Stimulated activated naive B cell treated with anti-CD40 and anti-IgM and Interleukin-4, amounts not matched to agents 10 μg/mL and 1 μg/mL and 100 μg/mL, for 72 hours (primary cell): ENCODE measurements around the gene TEKT3.

Source experiments
- ATAC-seq, 2 donors: fragments of 150-1000 bp; cut with Tn5 transposase; replicated peaks; 2 replicates each; pipeline ENCODE4 v1.10.0; 2021; ENCODE audit warnings: moderate library complexity in 1 of 2
- DNase-seq: peaks from one replicate; pipeline ENCODE4 v3.0.0; 2021
- H3K27ac Mint-ChIP-seq: one replicate; pipeline ENCODE4 v1.8.0; 2022; ENCODE audit warnings: mild to moderate bottlenecking, mixed read lengths
- H3K27me3 Mint-ChIP-seq, 2 donors: one replicate each; pipeline ENCODE4 v1.8.0; 2022; ENCODE audit warnings: mixed read lengths in 2 of 2
- H3K36me3 Mint-ChIP-seq, 2 donors: one replicate each; pipeline ENCODE4 v1.8.0; 2022; ENCODE audit warnings: mixed read lengths in 2 of 2, mild to moderate bottlenecking in 1 of 2
- H3K4me1 Mint-ChIP-seq, 2 donors: one replicate each; pipeline ENCODE4 v1.8.0; 2022; ENCODE audit warnings: mixed read lengths in 2 of 2, mild to moderate bottlenecking in 1 of 2
- H3K4me3 Mint-ChIP-seq, 2 donors: one replicate each; pipeline ENCODE4 v1.8.0; 2022; ENCODE audit warnings: mild to moderate bottlenecking in 2 of 2, mixed read lengths in 2 of 2, moderate library complexity in 1 of 2
- H3K9me3 Mint-ChIP-seq, 2 donors: one replicate each; pipeline ENCODE4 v1.8.0; 2022; ENCODE audit warnings: mixed read lengths in 2 of 2, mild to moderate bottlenecking in 1 of 2

TEKT3 gene

DNA sequence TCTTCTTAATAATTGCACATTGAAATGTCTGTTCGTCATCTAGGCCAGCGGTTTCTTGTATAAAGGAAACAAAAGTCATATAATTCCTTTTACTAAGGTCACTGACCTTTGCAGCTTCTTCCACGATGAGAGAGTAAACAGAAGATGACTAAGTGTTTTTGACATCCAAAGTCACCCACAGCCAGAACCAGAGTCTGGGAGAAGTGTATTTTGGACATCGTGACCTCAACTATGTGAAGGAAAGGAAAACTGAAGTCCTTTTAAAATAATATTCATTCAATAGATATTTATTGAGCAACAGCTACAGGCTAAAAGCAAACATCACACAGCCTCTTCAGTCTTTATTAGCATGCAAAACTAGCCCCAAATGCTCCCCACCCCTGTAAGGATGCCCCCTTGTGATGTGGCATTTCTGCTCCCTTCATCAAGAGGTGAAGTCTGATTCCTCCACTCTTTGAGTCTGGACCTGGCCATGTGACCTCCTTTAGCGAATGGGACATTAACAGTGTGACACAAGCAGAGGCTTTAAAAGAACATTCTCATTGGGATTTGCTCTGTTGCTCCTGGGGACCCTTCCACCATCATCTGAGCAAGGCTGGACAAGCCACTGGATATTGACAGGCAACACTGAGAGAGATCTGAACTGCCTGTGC lies 68.1 kb downstream of the TEKT3 start:
- no peaks in the 10 kb centered on the region for H3K4me1 Mint-ChIP-seq
- H3K36me3 Mint-ChIP-seq, result no peaks in the 10 kb centered on the region
- H3K27ac Mint-ChIP-seq, result no peak overlapping the region
- no peak for ATAC-seq
- no peak overlapping the region for H3K4me3 Mint-ChIP-seq
- peaks cover 4 to 7% of the 10 kb centered on the region in 2 donors for H3K9me3 Mint-ChIP-seq
- peaks cover 2 to 18% of the 10 kb centered on the region in 2 donors for H3K27me3 Mint-ChIP-seq
- DNase-seq, result no peak

DNA sequence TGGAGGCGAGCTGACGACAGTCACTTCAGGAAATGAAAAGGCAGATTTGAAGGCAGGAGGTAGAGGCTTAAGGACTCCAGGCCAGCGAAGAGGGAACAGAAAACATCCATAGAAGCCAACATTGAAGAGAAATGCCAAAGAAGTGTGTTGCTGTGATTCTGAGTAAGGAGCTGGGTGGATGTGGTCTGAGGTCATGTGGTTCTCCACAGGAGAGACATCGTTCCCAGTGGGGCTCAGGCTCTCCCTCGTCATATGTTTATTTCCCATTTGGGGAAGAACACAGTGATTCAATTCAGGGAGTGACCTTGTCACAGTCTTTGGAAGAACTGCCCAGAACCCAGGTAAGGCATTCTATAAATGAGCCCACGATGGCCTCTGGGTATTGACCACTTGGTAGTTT lies 69.7 kb downstream of the TEKT3 start:
- no peak for DNase-seq
- no peak overlapping the region for H3K27ac Mint-ChIP-seq
- peaks cover 4 to 7% of the 10 kb centered on the region in 2 donors for H3K9me3 Mint-ChIP-seq

DNA sequence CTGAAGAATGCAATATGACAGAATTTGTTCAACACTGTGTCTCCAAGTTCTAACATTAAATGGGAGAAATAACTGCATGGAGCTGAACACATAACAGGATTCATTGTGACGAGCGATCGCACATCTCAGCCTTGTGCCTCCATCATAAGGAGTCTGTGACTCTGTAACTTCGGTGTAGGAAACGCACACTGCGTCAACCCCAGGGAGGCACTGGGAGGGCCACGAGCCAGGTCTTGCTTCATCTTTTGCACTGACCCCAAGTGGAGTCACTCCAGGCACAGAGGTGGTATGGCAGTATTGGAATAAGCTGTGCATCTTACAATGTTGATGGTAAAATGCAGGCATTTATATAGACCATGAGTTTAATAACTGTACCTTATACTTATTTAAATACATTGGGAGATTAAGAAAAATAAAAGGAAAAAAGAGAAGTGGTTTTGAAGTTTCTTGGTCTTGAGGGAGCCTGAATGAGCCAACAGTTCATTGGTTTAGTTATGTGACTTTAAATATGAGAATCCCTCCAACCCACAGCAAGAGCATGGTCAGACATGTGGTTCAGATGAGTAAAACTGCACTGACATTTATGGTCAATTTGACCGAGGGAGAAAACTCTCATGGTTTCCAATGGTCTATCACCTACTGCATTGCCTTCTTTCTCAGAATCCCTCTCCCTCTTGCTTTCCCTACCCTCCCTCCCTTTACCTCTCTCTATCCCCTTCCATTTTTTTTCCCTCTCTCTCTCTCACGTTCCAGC lies 70.6 kb downstream of the TEKT3 start:
- Mint-ChIP-seq H3K27me3 (peaks cover 18 to 19% of the 10 kb centered on the region in 2 donors), H3K36me3 (no peaks in the 10 kb centered on the region), H3K4me3 (no peak overlapping the region), H3K4me1 (no peaks in the 10 kb centered on the region), H3K27ac (no peak overlapping the region), H3K9me3 (peaks cover 4% of the 10 kb centered on the region in 2 donors)
- DNase-seq, result no peak
- peak in 1 of 2 donors; percentile 29 for ATAC-seq

More for the DNA sequence above, 69.7 kb downstream of the TEKT3 start:
- no peaks in the 10 kb centered on the region for H3K36me3 Mint-ChIP-seq
- H3K4me1 Mint-ChIP-seq, result no peaks in the 10 kb centered on the region
- H3K27me3 Mint-ChIP-seq, result peaks cover 10 to 17% of the 10 kb centered on the region in 2 donors
- ATAC-seq, result no peak
- no peak overlapping the region for H3K4me3 Mint-ChIP-seq

DNA sequence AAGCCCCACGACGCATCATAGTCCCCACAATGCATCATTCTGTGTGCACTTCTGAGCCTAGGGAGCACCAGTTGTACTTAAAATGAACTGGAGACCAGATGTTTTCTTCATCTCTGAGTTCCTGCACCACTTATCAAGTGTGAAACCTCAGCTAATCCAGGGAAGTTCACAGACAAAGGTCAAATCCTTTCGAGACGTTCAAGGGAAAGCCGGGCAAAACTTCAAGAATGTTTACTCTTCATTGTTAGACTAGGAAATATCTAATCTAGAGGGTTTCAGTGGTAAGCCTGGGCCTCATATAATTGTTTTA lies 71.7 kb downstream of the TEKT3 start:
- Mint-ChIP-seq H3K4me1 (no peaks in the 10 kb centered on the region), H3K36me3 (no peaks in the 10 kb centered on the region), H3K27ac (no peak overlapping the region), H3K4me3 (no peak overlapping the region), H3K9me3 (peaks cover 2% of the 10 kb centered on the region in 2 donors), H3K27me3 (peaks cover 28 to 29% of the 10 kb centered on the region in 2 donors)
- no peak for ATAC-seq
- DNase-seq, result no peak

DNA sequence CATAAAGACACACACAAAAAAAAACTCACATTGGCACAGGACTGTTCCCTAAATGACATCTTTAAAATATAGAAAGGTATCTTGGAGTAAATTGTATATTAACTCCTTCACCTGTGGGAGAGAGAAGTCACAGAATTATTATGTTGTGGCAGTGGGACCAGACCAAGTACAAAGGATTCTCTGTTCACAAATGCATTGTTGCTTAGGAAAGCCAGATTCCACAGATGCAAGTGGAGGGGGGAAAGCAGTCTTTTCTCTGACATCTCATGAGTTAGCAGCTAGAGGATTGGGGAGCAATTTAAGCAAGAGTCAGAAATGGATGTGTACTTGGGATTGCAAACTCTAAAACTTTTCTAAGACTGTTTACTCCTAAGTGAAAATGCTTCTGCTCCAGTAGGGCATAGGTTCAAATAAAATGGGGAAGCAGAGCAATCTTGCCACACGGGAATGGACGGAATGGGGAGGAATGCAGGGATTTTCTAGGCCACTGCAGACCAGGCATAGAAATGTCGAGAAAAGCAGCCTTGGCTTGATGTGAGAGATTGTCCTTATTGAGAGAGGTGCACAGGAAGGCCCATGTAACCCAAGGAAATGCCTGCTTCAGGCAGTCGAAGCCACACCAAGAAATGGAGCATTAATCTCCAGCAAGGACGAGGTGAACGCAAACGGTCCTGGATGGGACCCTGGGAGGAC lies 72.2 kb downstream of the TEKT3 start:
- no peaks in the 10 kb centered on the region for H3K9me3 Mint-ChIP-seq
- DNase-seq (no peak), ATAC-seq (no peak)
- no peaks in the 10 kb centered on the region for H3K4me1 Mint-ChIP-seq
- H3K36me3 Mint-ChIP-seq, result no peaks in the 10 kb centered on the region
- no peak overlapping the region for H3K4me3 Mint-ChIP-seq
- H3K27me3 Mint-ChIP-seq, result peaks cover 32 to 34% of the 10 kb centered on the region in 2 donors
- H3K27ac Mint-ChIP-seq, result no peak overlapping the region

DNA sequence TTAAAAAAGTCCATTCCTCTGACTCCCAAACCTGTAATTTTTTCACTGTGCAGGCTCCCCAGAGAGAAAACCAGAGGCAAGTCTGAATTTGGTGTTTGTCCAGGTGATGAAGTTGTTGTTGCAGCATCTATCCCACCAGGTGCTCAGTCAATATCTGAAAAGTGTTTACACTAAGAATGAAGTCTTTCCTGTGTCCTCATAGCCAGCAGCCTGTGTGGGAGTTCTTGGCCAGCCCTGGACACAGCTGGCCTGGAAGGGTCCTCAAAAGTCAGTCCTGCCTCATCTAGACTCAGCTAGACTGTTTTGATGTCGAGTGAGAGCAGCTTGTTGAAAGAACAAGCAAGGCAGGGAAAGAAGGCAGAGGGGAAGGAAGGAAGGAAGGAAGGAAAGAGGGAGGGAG lies 72.9 kb downstream of the TEKT3 start:
- no peak for DNase-seq
- H3K27ac Mint-ChIP-seq, result no peak overlapping the region

DNA sequence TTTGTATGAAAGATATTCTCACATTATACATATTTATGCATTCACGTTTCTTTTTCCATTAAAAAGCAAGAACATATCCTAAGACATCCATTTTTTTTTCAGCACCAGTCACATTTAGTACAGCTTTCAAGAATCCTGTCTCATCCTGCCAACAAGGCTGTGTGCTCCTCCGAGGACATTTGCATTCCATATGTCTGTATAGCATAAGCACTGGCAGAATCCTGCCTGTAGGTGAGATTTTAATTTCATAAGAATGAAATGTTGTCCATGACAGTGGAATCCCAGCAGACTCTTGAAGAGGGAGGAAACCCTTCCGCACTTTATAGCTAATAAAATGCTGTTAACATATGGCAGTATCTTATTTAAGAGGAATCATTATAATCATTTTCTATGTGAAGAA lies 73.4 kb downstream of the TEKT3 start:
- Mint-ChIP-seq H3K4me3 (no peak overlapping the region), H3K36me3 (no peaks in the 10 kb centered on the region), H3K27ac (no peak overlapping the region), H3K27me3 (peaks cover 28 to 38% of the 10 kb centered on the region in 2 donors), H3K9me3 (no peaks in the 10 kb centered on the region), H3K4me1 (no peaks in the 10 kb centered on the region)
- DNase-seq (no peak), ATAC-seq (no peak)

More for the DNA sequence above, 72.9 kb downstream of the TEKT3 start:
- peaks cover 26 to 34% of the 10 kb centered on the region in 2 donors for H3K27me3 Mint-ChIP-seq
- H3K4me3 Mint-ChIP-seq, result no peak overlapping the region
- no peaks in the 10 kb centered on the region for H3K4me1 Mint-ChIP-seq
- H3K9me3 Mint-ChIP-seq, result no peaks in the 10 kb centered on the region
- no peak for ATAC-seq
- H3K36me3 Mint-ChIP-seq, result no peaks in the 10 kb centered on the region

DNA sequence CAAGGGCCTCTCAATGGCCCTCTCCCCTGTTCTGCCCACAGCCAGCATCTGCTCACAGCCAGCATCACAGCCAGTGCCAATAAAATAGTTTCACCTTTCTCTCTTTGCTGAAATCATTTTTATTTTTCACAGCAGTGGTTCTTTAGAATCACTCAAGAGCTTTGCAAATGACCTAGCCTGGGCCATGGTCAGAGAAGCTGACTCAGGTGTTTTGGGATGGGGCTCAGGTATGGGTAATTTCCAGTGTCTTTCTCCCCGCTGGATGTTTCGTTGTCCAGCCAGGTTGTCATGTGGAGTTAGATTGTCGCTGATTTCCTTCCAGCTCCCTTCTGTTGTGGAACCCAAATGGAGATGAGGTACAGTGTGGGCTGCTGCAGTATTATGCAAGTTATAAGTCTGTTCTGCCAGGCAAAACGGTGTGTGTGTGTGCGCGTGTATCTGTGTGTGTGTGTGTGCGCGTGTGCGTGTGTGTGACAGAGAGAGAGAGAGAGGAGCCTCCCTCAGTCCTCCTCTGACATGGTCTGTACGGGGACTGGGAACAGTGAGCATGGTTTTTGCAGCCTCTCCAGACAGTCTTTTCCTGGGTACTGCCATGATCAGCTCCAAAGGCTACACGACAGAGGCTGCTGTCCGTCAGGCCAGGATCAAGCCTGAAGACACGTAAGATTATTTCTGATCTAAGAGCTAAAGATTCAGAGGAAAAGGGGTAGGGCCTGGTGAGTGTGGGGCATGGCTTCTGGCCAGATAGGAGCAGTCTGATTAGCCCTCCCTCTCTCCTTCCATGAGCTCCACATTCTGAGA lies 74.9 kb downstream of the TEKT3 start:
- Mint-ChIP-seq H3K4me1 (peaks cover 4 to 10% of the 10 kb centered on the region in 2 donors), H3K36me3 (no peaks in the 10 kb centered on the region), H3K9me3 (no peaks in the 10 kb centered on the region), H3K4me3 (no peak overlapping the region), H3K27ac (no peak overlapping the region), H3K27me3 (peaks cover 39 to 52% of the 10 kb centered on the region in 2 donors)
- no peak for DNase-seq
- ATAC-seq, result no peak

DNA sequence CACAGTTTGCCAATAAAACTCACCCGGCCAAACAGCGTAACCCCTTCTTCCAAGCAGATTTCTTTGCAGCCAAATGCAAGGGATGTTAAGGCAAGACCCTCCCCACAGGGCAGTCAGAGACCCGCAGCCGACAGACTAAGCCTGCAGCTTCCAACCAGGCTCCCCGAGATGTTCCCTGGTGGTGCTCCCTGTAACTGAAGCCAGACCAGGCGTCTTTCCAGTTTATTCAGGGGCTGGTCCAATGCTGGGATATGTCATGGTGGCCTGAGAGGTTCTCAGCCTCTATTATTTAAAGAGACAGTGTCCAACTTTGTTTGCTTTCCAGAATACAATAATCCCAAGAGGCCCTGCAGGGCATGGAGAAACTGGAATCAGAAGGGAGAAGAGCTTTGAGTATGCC lies 76.3 kb downstream of the TEKT3 start, which contains the start of gene PMP22:
Gene PMP22 (minus strand): TSS at position 196 of the 400 bp plus-strand sequence. CDS start 4,599 bp downstream, outside the sequence.
- ATAC-seq, result no peak
- Mint-ChIP-seq H3K36me3 (no peaks in the 10 kb centered on the region), H3K9me3 (no peaks in the 10 kb centered on the region), H3K27me3 (peaks cover 52 to 66% of the 10 kb centered on the region in 2 donors), H3K4me1 (peaks cover 5 to 24% of the 10 kb centered on the region in 2 donors), H3K4me3 (no peak within 1 kb of the TSS), H3K27ac (no peak within 1 kb of the TSS)
- DNase-seq, result no peak

DNA sequence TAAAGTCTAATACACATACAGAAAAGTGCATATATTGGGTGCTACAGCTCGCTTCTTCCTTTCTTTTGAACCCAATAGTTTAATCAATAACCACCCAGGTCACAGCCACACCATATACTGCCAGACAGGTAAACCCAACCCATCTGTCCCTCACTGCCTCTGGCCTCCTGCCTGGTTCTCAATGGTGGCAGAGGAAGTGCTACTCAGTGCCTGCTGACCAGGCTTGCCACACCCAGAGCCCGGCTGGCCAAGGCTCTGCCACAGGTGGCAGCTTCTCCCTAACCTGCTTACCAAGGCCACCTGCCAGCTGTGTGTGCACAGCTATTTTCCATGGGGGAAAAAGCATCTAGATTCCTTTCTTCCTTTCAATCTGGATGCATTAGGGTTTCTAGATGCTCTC lies 76.9 kb downstream of the TEKT3 start:
- H3K27me3 Mint-ChIP-seq, result peaks cover 53 to 71% of the 10 kb centered on the region in 2 donors

DNA sequence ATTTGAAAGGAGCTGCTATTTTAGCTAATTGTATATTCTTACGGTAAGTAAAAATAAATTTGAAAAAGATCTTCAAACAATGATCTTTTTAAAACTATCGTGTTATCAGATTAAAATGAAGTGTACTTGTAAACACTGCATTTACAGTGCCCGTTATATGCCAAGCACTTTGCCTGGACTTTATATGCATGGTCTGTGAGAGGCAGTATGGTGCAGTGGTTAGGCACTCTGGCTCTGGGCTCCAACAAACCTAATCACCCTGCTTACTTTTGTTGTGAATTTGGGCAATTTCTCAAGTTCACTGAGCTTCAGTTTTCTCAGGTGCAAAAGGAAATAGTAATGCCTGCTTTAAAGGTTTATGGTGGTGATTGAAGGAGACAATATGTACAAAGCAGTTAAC lies 77.7 kb downstream of the TEKT3 start:
- H3K36me3 Mint-ChIP-seq, result no peaks in the 10 kb centered on the region
- no peak overlapping the region for H3K4me3 Mint-ChIP-seq
- ATAC-seq, result no peak
- H3K4me1 Mint-ChIP-seq, result peaks cover 5 to 24% of the 10 kb centered on the region in 2 donors
- no peak for DNase-seq
- peaks cover 62 to 79% of the 10 kb centered on the region in 2 donors for H3K27me3 Mint-ChIP-seq
- no peak overlapping the region for H3K27ac Mint-ChIP-seq
- H3K9me3 Mint-ChIP-seq, result no peaks in the 10 kb centered on the region

More for the DNA sequence above, 76.9 kb downstream of the TEKT3 start:
- peaks cover 5 to 24% of the 10 kb centered on the region in 2 donors for H3K4me1 Mint-ChIP-seq
- H3K4me3 Mint-ChIP-seq, result no peak overlapping the region
- ATAC-seq, result no peak
- H3K9me3 Mint-ChIP-seq, result no peaks in the 10 kb centered on the region
- H3K27ac Mint-ChIP-seq, result no peak overlapping the region
- H3K36me3 Mint-ChIP-seq, result no peaks in the 10 kb centered on the region
- no peak for DNase-seq

DNA sequence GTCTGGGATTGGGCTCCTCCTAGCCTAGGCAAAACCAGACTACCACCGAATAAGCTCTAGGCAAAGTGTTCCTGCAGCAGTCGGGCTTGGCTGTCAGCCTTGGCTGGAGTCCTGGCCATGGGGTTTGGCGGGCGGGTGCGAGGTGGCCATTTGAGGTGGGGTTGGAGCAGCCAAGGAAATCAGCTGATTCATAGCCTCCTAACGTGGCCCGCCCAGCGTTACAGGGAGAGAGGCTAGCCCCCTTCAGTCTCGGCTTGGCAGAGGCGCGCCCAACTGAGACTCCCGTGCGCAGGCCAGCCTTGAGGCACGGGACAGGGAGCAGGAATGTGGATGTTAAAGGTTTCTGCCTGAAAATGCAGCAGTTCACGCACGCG lies 78.2 kb downstream of the TEKT3 start:
- Mint-ChIP-seq H3K4me1 (peaks cover 5 to 24% of the 10 kb centered on the region in 2 donors), H3K27ac (no peak overlapping the region), H3K4me3 (no peak overlapping the region), H3K36me3 (no peaks in the 10 kb centered on the region), H3K27me3 (peaks cover 66 to 84% of the 10 kb centered on the region in 2 donors), H3K9me3 (no peaks in the 10 kb centered on the region)
- ATAC-seq (no peak), DNase-seq (no peak)

DNA sequence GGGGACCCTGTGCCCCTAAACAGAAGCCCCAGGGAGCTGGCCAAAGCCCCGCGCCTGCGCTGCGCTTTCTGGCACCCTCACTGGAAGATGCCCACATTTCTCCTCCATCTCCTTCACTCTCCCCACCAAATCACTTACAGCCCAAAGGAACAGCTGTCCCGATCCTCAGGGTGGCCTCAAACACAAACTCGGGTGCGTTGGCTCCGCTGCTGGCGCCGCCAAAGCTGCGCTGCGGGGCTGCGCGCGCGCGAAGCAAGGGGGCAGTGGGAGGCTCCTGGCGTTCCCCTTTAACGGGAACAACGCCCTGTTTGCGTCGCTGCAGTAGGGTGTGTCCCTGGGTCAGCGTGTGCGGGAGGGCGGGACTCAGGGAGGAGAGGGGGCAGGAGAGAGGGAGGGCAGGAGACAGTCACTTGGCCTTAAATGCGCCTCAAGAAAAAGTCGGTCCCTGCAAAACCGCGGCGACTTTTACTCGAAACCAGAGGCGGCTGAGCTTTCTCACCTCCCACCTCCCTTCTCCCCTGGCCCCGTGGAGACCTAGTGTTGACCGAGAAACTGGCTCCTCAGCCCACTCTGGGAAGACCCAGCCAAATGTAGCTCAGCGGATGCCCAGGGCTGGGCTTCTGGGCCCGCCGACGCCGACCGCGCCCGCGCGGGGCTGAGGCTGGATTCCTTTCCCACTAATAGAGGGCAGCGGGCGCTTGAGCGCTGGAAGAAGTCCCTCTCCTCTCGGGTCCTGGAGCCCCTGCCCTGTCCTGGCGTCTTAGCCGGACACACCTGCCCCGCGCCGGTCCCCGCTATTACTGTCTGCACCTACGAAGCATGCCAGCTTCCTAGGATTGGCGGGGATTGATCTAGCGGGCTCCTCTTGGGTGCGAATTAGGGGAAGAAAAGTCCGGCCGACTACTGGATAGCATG lies 78.8 kb downstream of the TEKT3 start:
- H3K4me1 Mint-ChIP-seq, result peaks cover 5 to 26% of the 10 kb centered on the region in 2 donors
- no peaks in the 10 kb centered on the region for H3K9me3 Mint-ChIP-seq
- DNase-seq, result no peak
- peaks cover 72 to 83% of the 10 kb centered on the region in 2 donors for H3K27me3 Mint-ChIP-seq
- H3K36me3 Mint-ChIP-seq, result no peaks in the 10 kb centered on the region
- H3K27ac Mint-ChIP-seq, result no peak overlapping the region
- ATAC-seq, result peak in 1 of 2 donors; percentile 44
- peak overlapping the region; percentile 57 to 65 for H3K4me3 Mint-ChIP-seq
